ENCODE measurements around the gene HLA-G.

GRCh38 chr6:29814379-29815117 is 13.1 kb upstream of the HLA-G start:
- TF ChIP-seq CEBPB (IDR thresholded peaks at IDR 0.05; ENCODE audit: low read depth, low read length) (no peak), CTCF (conservative IDR thresholded peaks at IDR 0.05; ENCODE audit: low read depth, low read length) (no peak), RFX5 (IDR thresholded peaks at IDR 0.05; ENCODE audit: low read depth, low read length) (no peak), POLR2A (IDR thresholded peaks at IDR 0.05; ENCODE audit: low read depth, low read length) (no peak), MXI1 (IDR thresholded peaks at IDR 0.05; ENCODE audit: borderline replicate concordance, low read depth, low read length) (no peak), RAD21 (IDR thresholded peaks at IDR 0.05; ENCODE audit: low read length) (no peak), USF2 (IDR thresholded peaks at IDR 0.05; ENCODE audit: low read depth, low read length) (no peak), MAFK (IDR thresholded peaks at IDR 0.05; ENCODE audit: low read depth, low read length) (no peak), RCOR1 (IDR thresholded peaks at IDR 0.05; ENCODE audit: insufficient replicate concordance, low read length) (no peak), SMC3 (IDR thresholded peaks at IDR 0.05; ENCODE audit: low read depth, low read length) (no peak), MAZ (IDR thresholded peaks at IDR 0.05; ENCODE audit: borderline replicate concordance, low read depth, low read length) (no peak), ELK1 (IDR thresholded peaks at IDR 0.05; ENCODE audit: borderline replicate concordance, low read depth, low read length) (no peak)

Data from IMR-90 (cell line).